HEK293 (cell line): ENCODE results near the gene NAP1L1.

Experiments
- CTCF ChIA-PET: fragments of 350-600 bp; formaldehyde crosslinking; extraction: SDS; loops from one replicate; lab custom pipeline; 2021; ENCODE audit warnings: antibody characterized with exemption; lab: Yijun Ruan, JAX
- POLR2A ChIA-PET: fragments of 300-600 bp; formaldehyde crosslinking; extraction: SDS; loops from one replicate; lab custom pipeline; 2020; ENCODE audit warnings: antibody characterized with exemption, inconsistent platforms; lab: Yijun Ruan, JAX
- H3K27ac ChIP-seq: fragments of 200-500 bp; sonication (Bioruptor generic); 2 replicates; pipeline ENCODE4 v1.5.1; 2014; ENCODE audit warnings: low read depth, low read length, control low read depth, inconsistent platforms; ENCODE audit errors: extremely low read depth
- H3K36me3 ChIP-seq, 2 experiments: fragments of 200-500 bp in 1 of 2; sonication (Bioruptor generic) in 1 of 2; 1 replicate in 1 of 2; 2 replicates in 1 of 2; pipeline ENCODE4 v1.5.1; 2014 to 2017; ENCODE audit warnings: inconsistent platforms in 2 of 2, low read length in 2 of 2; ENCODE audit not compliant: control insufficient read depth in 2 of 2, insufficient read depth in 1 of 2
- H3K4me1 ChIP-seq: fragments of 200-500 bp; sonication (Bioruptor generic); 2 replicates; pipeline ENCODE4 v1.5.1; 2014; ENCODE audit warnings: mild to moderate bottlenecking, low read length, inconsistent platforms; ENCODE audit not compliant: control insufficient read depth, insufficient read depth
- H3K4me3 ChIP-seq: 2 replicates; pipeline ENCODE4 v1.5.1; 2011; ENCODE audit warnings: low read depth, mild to moderate bottlenecking, control low read depth, low read length, moderate library complexity
- H3K9me3 ChIP-seq: fragments of 200-500 bp; sonication (Bioruptor generic); 2 replicates; pipeline ENCODE4 v1.5.1; 2014; ENCODE audit warnings: low read depth, low read length, inconsistent platforms; ENCODE audit not compliant: control insufficient read depth, insufficient read depth
- BCL11B ChIP-seq: fragments of 450-650 bp; formaldehyde crosslinking; IDR thresholded peaks from 2 replicates; pipeline ENCODE4 v1.5.1; 2016; ENCODE audit warnings: low read depth, missing biosample characterization, missing genetic modification characterization
- HOXA7 ChIP-seq: sonication (generic); formaldehyde crosslinking; IDR thresholded peaks from 2 replicates; pipeline ENCODE4 v1.8.1; 2022; ENCODE audit warnings: missing genetic modification reagents, borderline replicate concordance
- INSM2 ChIP-seq: fragments of 450-650 bp; formaldehyde crosslinking; IDR thresholded peaks from 2 replicates; pipeline ENCODE4 v1.5.1; 2016; ENCODE audit warnings: missing biosample characterization, missing genetic modification characterization
- KLF7 ChIP-seq: fragments of 450-650 bp; formaldehyde crosslinking; IDR thresholded peaks from 2 replicates; pipeline ENCODE4 v1.5.1; 2016; ENCODE audit warnings: missing biosample characterization, missing genetic modification characterization, borderline replicate concordance
- OVOL3 ChIP-seq: fragments of 450-650 bp; formaldehyde crosslinking; IDR thresholded peaks from 2 replicates; pipeline ENCODE4 v1.5.1; 2016; ENCODE audit warnings: missing biosample characterization, missing genetic modification characterization
- ZBTB10 ChIP-seq: fragments of 450-650 bp; formaldehyde crosslinking; IDR thresholded peaks from 2 replicates; pipeline ENCODE4 v1.5.1; 2016; ENCODE audit warnings: missing biosample characterization, missing genetic modification characterization
- ZBTB20 ChIP-seq: fragments of 450-650 bp; formaldehyde crosslinking; IDR thresholded peaks from 2 replicates; pipeline ENCODE4 v1.5.1; 2016; ENCODE audit warnings: missing biosample characterization, missing genetic modification characterization
- ZBTB6 ChIP-seq: fragments of 450-650 bp; formaldehyde crosslinking; IDR thresholded peaks from 2 replicates; pipeline ENCODE4 v1.5.1; 2017; ENCODE audit warnings: missing biosample characterization, missing genetic modification characterization
- ZFP3 ChIP-seq: fragments of 450-650 bp; formaldehyde crosslinking; IDR thresholded peaks from 2 replicates; pipeline ENCODE4 v1.5.1; 2016; ENCODE audit warnings: low read depth, missing biosample characterization, missing genetic modification characterization
- ZNF121 ChIP-seq: fragments of 450-650 bp; formaldehyde crosslinking; IDR thresholded peaks from 2 replicates; pipeline ENCODE4 v1.5.1; 2016; ENCODE audit warnings: missing biosample characterization, missing genetic modification characterization
- ZNF138 ChIP-seq: fragments of 450-650 bp; formaldehyde crosslinking; IDR thresholded peaks from 2 replicates; pipeline ENCODE4 v1.5.1; 2016; ENCODE audit warnings: missing biosample characterization, missing genetic modification characterization, borderline replicate concordance
- ZNF18 ChIP-seq: fragments of 450-650 bp; formaldehyde crosslinking; IDR thresholded peaks from 2 replicates; pipeline ENCODE4 v1.5.1; 2016; ENCODE audit warnings: missing biosample characterization, missing genetic modification characterization
- ZNF324 ChIP-seq: fragments of 450-650 bp; formaldehyde crosslinking; IDR thresholded peaks from 2 replicates; pipeline ENCODE4 v1.5.1; 2016; ENCODE audit warnings: missing biosample characterization, missing genetic modification characterization
- ZNF423 ChIP-seq: fragments of 450-650 bp; formaldehyde crosslinking; IDR thresholded peaks from 2 replicates; pipeline ENCODE4 v1.5.1; 2016; ENCODE audit warnings: missing biosample characterization, missing genetic modification characterization
- ZNF521 ChIP-seq: fragments of 450-650 bp; formaldehyde crosslinking; IDR thresholded peaks from 2 replicates; pipeline ENCODE4 v1.5.1; 2017; ENCODE audit warnings: missing biosample characterization, mild to moderate bottlenecking, missing genetic modification characterization
- ZNF629 ChIP-seq: fragments of 450-650 bp; formaldehyde crosslinking; IDR thresholded peaks from 2 replicates; pipeline ENCODE4 v1.5.1; 2017; ENCODE audit warnings: missing biosample characterization, missing genetic modification characterization
- ZNF670 ChIP-seq: fragments of 450-650 bp; formaldehyde crosslinking; IDR thresholded peaks from 2 replicates; pipeline ENCODE4 v1.5.1; 2016; ENCODE audit warnings: missing biosample characterization, missing genetic modification characterization, low read depth
- ZNF792 ChIP-seq: fragments of 450-650 bp; formaldehyde crosslinking; IDR thresholded peaks from 2 replicates; pipeline ENCODE4 v1.5.1; 2016; ENCODE audit warnings: missing biosample characterization, missing genetic modification characterization
- TF ChIP-seq, protein P1 (sequence below): fragments of 450-650 bp; formaldehyde crosslinking; IDR thresholded peaks from 2 replicates; pipeline ENCODE4 v1.5.1; 2016; ENCODE audit warnings: missing biosample characterization, missing genetic modification characterization, borderline replicate concordance
- TF ChIP-seq, protein P2 (sequence below): fragments of 450-650 bp; formaldehyde crosslinking; IDR thresholded peaks from 2 replicates; pipeline ENCODE4 v1.5.1; 2016; ENCODE audit warnings: missing biosample characterization, missing genetic modification characterization

Gene NAP1L1

GRCh38 chr12:76083904-76084862 lies at the start of gene NAP1L1:
NAP1L1 (minus strand) TSS chr12:76084685; CDS start chr12:76074219, 10,466 bp downstream.
- no peaks in the 10 kb centered on the region for H3K9me3 ChIP-seq
- H3K36me3 ChIP-seq = peaks cover 0 to 13% of the 10 kb centered on the region in 2 experiments; a peak in 2 of 3 replicates
- CTCF ChIA-PET = no interaction called here
- no peaks in the 10 kb centered on the region; the same call in 1 of the 2 replicates for H3K4me1 ChIP-seq
- peak within 1 kb of the TSS; percentile 98 for H3K27ac ChIP-seq
- POLR2A ChIA-PET = interaction anchor here (0.8 to 1.3 kb wide), 5 partner anchors 47 to 264 kb away, joined by 3 to 7 read pairs (median 3); partner anchors contain the start of genes BBS10 and PHLDA1
- peak within 1 kb of the TSS; percentile 99 for H3K4me3 ChIP-seq
- TF ChIP-seq, protein P1, sequence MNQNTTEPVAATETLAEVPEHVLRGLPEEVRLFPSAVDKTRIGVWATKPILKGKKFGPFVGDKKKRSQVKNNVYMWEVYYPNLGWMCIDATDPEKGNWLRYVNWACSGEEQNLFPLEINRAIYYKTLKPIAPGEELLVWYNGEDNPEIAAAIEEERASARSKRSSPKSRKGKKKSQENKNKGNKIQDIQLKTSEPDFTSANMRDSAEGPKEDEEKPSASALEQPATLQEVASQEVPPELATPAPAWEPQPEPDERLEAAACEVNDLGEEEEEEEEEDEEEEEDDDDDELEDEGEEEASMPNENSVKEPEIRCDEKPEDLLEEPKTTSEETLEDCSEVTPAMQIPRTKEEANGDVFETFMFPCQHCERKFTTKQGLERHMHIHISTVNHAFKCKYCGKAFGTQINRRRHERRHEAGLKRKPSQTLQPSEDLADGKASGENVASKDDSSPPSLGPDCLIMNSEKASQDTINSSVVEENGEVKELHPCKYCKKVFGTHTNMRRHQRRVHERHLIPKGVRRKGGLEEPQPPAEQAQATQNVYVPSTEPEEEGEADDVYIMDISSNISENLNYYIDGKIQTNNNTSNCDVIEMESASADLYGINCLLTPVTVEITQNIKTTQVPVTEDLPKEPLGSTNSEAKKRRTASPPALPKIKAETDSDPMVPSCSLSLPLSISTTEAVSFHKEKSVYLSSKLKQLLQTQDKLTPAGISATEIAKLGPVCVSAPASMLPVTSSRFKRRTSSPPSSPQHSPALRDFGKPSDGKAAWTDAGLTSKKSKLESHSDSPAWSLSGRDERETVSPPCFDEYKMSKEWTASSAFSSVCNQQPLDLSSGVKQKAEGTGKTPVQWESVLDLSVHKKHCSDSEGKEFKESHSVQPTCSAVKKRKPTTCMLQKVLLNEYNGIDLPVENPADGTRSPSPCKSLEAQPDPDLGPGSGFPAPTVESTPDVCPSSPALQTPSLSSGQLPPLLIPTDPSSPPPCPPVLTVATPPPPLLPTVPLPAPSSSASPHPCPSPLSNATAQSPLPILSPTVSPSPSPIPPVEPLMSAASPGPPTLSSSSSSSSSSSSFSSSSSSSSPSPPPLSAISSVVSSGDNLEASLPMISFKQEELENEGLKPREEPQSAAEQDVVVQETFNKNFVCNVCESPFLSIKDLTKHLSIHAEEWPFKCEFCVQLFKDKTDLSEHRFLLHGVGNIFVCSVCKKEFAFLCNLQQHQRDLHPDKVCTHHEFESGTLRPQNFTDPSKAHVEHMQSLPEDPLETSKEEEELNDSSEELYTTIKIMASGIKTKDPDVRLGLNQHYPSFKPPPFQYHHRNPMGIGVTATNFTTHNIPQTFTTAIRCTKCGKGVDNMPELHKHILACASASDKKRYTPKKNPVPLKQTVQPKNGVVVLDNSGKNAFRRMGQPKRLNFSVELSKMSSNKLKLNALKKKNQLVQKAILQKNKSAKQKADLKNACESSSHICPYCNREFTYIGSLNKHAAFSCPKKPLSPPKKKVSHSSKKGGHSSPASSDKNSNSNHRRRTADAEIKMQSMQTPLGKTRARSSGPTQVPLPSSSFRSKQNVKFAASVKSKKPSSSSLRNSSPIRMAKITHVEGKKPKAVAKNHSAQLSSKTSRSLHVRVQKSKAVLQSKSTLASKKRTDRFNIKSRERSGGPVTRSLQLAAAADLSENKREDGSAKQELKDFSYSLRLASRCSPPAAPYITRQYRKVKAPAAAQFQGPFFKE (tag by site-specific recombination) = 0 out of 2 replicates have a peak, but pooled peaks have one; percentile 57
- no peak for TF ChIP-seq KLF7 (tag by site-specific recombination)
- peak; percentile 78; the same call in 1 of the 2 replicates for TF ChIP-seq BCL11B (tag by site-specific recombination)
- no peak for TF ChIP-seq ZFP3 (tag by site-specific recombination)
- no peak for TF ChIP-seq ZNF629
- TF ChIP-seq ZNF670 (tag by site-specific recombination) = no peak
- peak; percentile 13; the same call in 1 of the 2 replicates for TF ChIP-seq ZBTB10 (tag by site-specific recombination)
- no peak for TF ChIP-seq OVOL3
- no peak; the same call in 1 of the 2 replicates for TF ChIP-seq ZNF138 (tag by site-specific recombination)
- no peak for TF ChIP-seq ZNF18 (tag by site-specific recombination)
- TF ChIP-seq, protein P2, sequence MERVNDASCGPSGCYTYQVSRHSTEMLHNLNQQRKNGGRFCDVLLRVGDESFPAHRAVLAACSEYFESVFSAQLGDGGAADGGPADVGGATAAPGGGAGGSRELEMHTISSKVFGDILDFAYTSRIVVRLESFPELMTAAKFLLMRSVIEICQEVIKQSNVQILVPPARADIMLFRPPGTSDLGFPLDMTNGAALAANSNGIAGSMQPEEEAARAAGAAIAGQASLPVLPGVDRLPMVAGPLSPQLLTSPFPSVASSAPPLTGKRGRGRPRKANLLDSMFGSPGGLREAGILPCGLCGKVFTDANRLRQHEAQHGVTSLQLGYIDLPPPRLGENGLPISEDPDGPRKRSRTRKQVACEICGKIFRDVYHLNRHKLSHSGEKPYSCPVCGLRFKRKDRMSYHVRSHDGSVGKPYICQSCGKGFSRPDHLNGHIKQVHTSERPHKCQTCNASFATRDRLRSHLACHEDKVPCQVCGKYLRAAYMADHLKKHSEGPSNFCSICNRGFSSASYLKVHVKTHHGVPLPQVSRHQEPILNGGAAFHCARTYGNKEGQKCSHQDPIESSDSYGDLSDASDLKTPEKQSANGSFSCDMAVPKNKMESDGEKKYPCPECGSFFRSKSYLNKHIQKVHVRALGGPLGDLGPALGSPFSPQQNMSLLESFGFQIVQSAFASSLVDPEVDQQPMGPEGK (tag by site-specific recombination) = peak; percentile 45
- no peak for TF ChIP-seq HOXA7 (CRISPR knock-in tag)
- no peak for TF ChIP-seq ZNF792 (tag by site-specific recombination)
- TF ChIP-seq ZBTB6 (tag by site-specific recombination) = 0 out of 2 replicates have a peak, but pooled peaks have one; percentile 12
- no peak for TF ChIP-seq ZNF521
- TF ChIP-seq ZBTB20 (tag by site-specific recombination) = peak; percentile 88
- no peak for TF ChIP-seq INSM2 (tag by site-specific recombination)
- TF ChIP-seq ZNF423 (tag by site-specific recombination) = no peak
- TF ChIP-seq ZNF324 (tag by site-specific recombination) = no peak
- peak; percentile 34; the same call in 1 of the 2 replicates for TF ChIP-seq ZNF121
